A549 (cell line): Measurements from ENCODE around the gene SUSD3. TPM values are rescaled to one million over a fixed set of nuclear protein-coding genes. Genes with fewer than 3 reads are reported as not detected.

ENCODE experiments used
- ATAC-seq, 2 experiments: fragments of 200-7000 bp in 1 of 2; fragments of >200 bp in 1 of 2; cut with Nextera tagmentation in 1 of 2; cut with Tn5 transposase in 1 of 2; 3 replicates each; pipeline versions ENCODE4 v1.8.0 to v1.9.1; 2018 to 2020; ENCODE audit warnings: mild to moderate bottlenecking in 1 of 2, moderate library complexity in 1 of 2
- CTCF ChIA-PET: fragments of 300-600 bp; sonication (Branson Sonifier 250); formaldehyde crosslinking; extraction: SDS; loops from one replicate; lab custom pipeline; 2021; ENCODE audit warnings: antibody characterized with exemption, inconsistent platforms; lab: Yijun Ruan, JAX
- POLR2A ChIA-PET: fragments of 350-600 bp; formaldehyde crosslinking; extraction: SDS; loops from one replicate; lab custom pipeline; 2021; ENCODE audit warnings: antibody characterized with exemption, inconsistent platforms; lab: Yijun Ruan, JAX
- DNase-seq, 2 experiments: peaks; one replicate each; pipeline versions ENCODE4 v3.0.0 to v3.0.0-alpha.2; 2011 to 2016; ENCODE audit warnings: low read depth in 1 of 2, low spot score in 1 of 2
- FAIRE-seq: peaks from 2 replicates; lab custom pipeline; 2011; peaks lifted over from hg19 to GRCh38; lab: Jason Lieb, UNC
- H3K27ac ChIP-seq, 2 experiments: fragments of >200 bp; sonication (Bioruptor Twin); formaldehyde crosslinking; 3 replicates each; pipeline ENCODE4 v1.5.1; 2016 to 2017
- H3K4me1 ChIP-seq: fragments of >200 bp; sonication (Bioruptor Twin); formaldehyde crosslinking; 3 replicates; pipeline ENCODE4 v1.6.1; 2016
- H3K4me2 ChIP-seq: fragments of >200 bp; sonication (Bioruptor Twin); formaldehyde crosslinking; 3 replicates; pipeline ENCODE4 v1.6.1; 2016
- H3K4me3 ChIP-seq: fragments of >200 bp; sonication (Bioruptor Twin); formaldehyde crosslinking; 3 replicates; pipeline ENCODE4 v1.5.1; 2016
- H3K9me3 ChIP-seq: fragments of >200 bp; sonication (Bioruptor Twin); formaldehyde crosslinking; 3 replicates; pipeline ENCODE4 v1.6.1; 2016
- EHF ChIP-seq: fragments of 250-450 bp; sonication (Bioruptor Pico); IDR thresholded peaks from 2 replicates; pipeline ENCODE4 v1.5.0; 2020; ENCODE audit warnings: mild to moderate bottlenecking
- EHMT2 ChIP-seq: fragments of 200-600 bp; sonication (generic); IDR thresholded peaks from 2 replicates; pipeline ENCODE4 v1.6.1; 2016; ENCODE audit warnings: antibody characterized with exemption, low read depth, mild to moderate bottlenecking, moderate library complexity
- FOSL2 ChIP-seq, 2 experiments: fragments of 450-650 bp in 1 of 2; fragments of >200 bp in 1 of 2; sonication (Bioruptor Twin) in 1 of 2; formaldehyde crosslinking; IDR thresholded peaks; 2 replicates each; pipeline versions ENCODE4 v1.5.0 to v1.6.1; 2016 to 2020; ENCODE audit warnings: mild to moderate bottlenecking in 1 of 2, moderate library complexity in 1 of 2
- GATA3 ChIP-seq: IDR thresholded peaks from 2 replicates; pipeline ENCODE4 v1.6.1; 2012; ENCODE audit warnings: borderline replicate concordance
- HEYL ChIP-seq: fragments of 250-450 bp; sonication (Bioruptor Pico); IDR thresholded peaks from 2 replicates; pipeline ENCODE4 v1.8.0; 2021; ENCODE audit warnings: mild to moderate bottlenecking, moderate library complexity
- HMGXB4 ChIP-seq: fragments of 250-450 bp; sonication (Bioruptor Pico); IDR thresholded peaks from 2 replicates; pipeline ENCODE4 v1.5.0; 2021; ENCODE audit warnings: mild to moderate bottlenecking, moderate library complexity, borderline replicate concordance
- HOXA7 ChIP-seq: fragments of 250-450 bp; sonication (Bioruptor Pico); IDR thresholded peaks from 2 replicates; pipeline ENCODE4 v1.5.0; 2020; ENCODE audit warnings: mild to moderate bottlenecking, moderate library complexity
- HOXB5 ChIP-seq: fragments of 250-450 bp; sonication (Bioruptor Pico); IDR thresholded peaks from 2 replicates; pipeline ENCODE4 v1.5.0; 2020; ENCODE audit warnings: mild to moderate bottlenecking, moderate library complexity
- MAZ ChIP-seq: fragments of 150-350 bp; IDR thresholded peaks from 2 replicates; pipeline ENCODE4 v1.6.1; 2014; ENCODE audit warnings: antibody characterized with exemption, low read depth, low read length, borderline replicate concordance
- NFE2L2 ChIP-seq: fragments of 150-350 bp; conservative IDR thresholded peaks from 2 replicates; pipeline ENCODE4 v1.6.1; 2014; ENCODE audit warnings: low read length
- PBX3 ChIP-seq: IDR thresholded peaks from 2 replicates; pipeline ENCODE4 v1.6.1; 2012
- POLR2AphosphoS2 ChIP-seq: conservative IDR thresholded peaks from 2 replicates; pipeline ENCODE4 v1.6.1; 2012; ENCODE audit warnings: low read length, improper control_type of control experiment, inconsistent platforms
- RARB ChIP-seq: fragments of 250-450 bp; sonication (Bioruptor Pico); IDR thresholded peaks from 2 replicates; pipeline ENCODE4 v1.8.0; 2021; ENCODE audit warnings: mild to moderate bottlenecking, moderate library complexity
- RFX5 ChIP-seq: fragments of 450-650 bp; IDR thresholded peaks from 2 replicates; pipeline ENCODE4 v1.7.1; 2014; ENCODE audit warnings: antibody characterized with exemption, mild to moderate bottlenecking, moderate library complexity
- RNF2 ChIP-seq: fragments of 200-600 bp; sonication (generic); IDR thresholded peaks from 2 replicates; pipeline ENCODE4 v1.6.1; 2016; ENCODE audit warnings: low read depth, mild to moderate bottlenecking, antibody characterized with exemption, moderate library complexity, borderline replicate concordance
- TP53 ChIP-seq: fragments of 250-450 bp; sonication (Bioruptor Pico); IDR thresholded peaks from 2 replicates; pipeline ENCODE4 v1.5.0; 2021; ENCODE audit warnings: mild to moderate bottlenecking, moderate library complexity
- USF2 ChIP-seq: fragments of 450-650 bp; IDR thresholded peaks from 2 replicates; pipeline ENCODE4 v1.6.1; 2014; ENCODE audit warnings: antibody characterized with exemption
- ZFP36 ChIP-seq: fragments of 450-650 bp; IDR thresholded peaks from 2 replicates; pipeline ENCODE4 v1.6.1; 2014; ENCODE audit warnings: borderline replicate concordance; ENCODE audit not compliant: partially characterized antibody
- WGBS: methylation state at CpG from one replicate; pipeline ENCODE4 v1.1.6; 2017; ENCODE audit errors: missing lambda C conversion rate; 5-methylcytosine and 5-hydroxymethylcytosine counted together
- polyA plus RNA-seq, 4 experiments: library from polyadenylated mRNA; depleted of rRNA in 3 of 4; stranded (reverse); fragments of >200 nt; fragmentation: RNase III in 1 of 4; extraction: RNeasy Plus Mini Kit Qiagen cat#74134 plus additional on column Dnase treatment in 1 of 4; gene quantifications; 2 replicates in 3 of 4; 3 replicates in 1 of 4; pipeline ENCODE4 v1.2.3, GENCODE V29; 2011 to 2017
- TF ChIP-seq, protein P1 (sequence below): fragments of >200 bp; sonication (Bioruptor Twin); formaldehyde crosslinking; IDR thresholded peaks from 3 replicates; pipeline ENCODE4 v1.6.1; 2016
- TF ChIP-seq, protein P2 (sequence below): fragments of 250-450 bp; sonication (Bioruptor Pico); IDR thresholded peaks from 2 replicates; pipeline ENCODE4 v1.5.0; 2020; ENCODE audit warnings: low read depth, mild to moderate bottlenecking, moderate library complexity

SUSD3 gene
- polyA plus RNA-seq, 2 of the 4 experiments (the other 2 are of a cell fraction) = 0.27 to 0.34 TPM

DNA sequence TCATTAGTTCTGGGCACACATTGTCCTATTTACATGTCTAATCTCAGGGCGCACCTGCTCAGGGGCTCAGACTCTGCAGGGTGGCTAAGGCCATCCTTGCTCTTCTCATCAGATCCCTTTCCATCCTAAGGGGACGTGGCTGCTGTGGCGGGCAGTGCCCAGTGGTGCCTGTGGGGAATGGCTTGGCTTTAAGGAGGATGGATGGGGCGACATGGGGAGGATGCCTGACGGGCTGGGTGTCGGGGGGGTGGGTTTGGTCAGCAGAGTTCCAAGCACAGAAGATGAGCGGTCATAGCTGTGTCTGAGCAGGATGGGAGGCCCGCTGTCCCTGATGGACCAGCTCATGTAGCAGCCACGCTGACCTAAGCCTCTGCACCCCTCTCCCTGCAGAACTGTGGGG is 40.9 kb upstream of the SUSD3 start:
- Histone ChIP-seq H3K27ac (no peak overlapping the region), H3K9me3 (no peaks in the 10 kb centered on the region), H3K4me2 (no peak overlapping the region), H3K4me1 (no peaks in the 10 kb centered on the region), H3K4me3 (no peak overlapping the region)
- ChIA-PET POLR2A (no interaction called here), CTCF (interaction anchor here (0.6 to 2.0 kb wide), 4 partner anchors 12 to 91 kb away, joined by 4 to 6 read pairs (median 4); no protein-coding TSS in a partner anchor)
- no peak for DNase-seq
- WGBS = 79% methylated on average over 5 of the region's 9 CpGs
- TF ChIP-seq HMGXB4 (CRISPR knock-in tag) (no peak), ZFP36 (no peak), RARB (CRISPR knock-in tag) (no peak), TP53 (CRISPR knock-in tag) (no peak), FOSL2 (IDR thresholded peaks at IDR 0.05) (no peak), FOSL2 (CRISPR knock-in tag; IDR thresholded peaks at IDR 0.05) (no peak), RNF2 (no peak), RFX5 (no peak), HOXB5 (CRISPR knock-in tag) (no peak), HEYL (no peak), EHF (CRISPR knock-in tag) (no peak), PBX3 (no peak), EHMT2 (no peak), NFE2L2 (no peak), HOXA7 (no peak), POLR2AphosphoS2 (no peak), MAZ (no peak), GATA3 (no peak), USF2 (no peak)
- TF ChIP-seq, protein P1, sequence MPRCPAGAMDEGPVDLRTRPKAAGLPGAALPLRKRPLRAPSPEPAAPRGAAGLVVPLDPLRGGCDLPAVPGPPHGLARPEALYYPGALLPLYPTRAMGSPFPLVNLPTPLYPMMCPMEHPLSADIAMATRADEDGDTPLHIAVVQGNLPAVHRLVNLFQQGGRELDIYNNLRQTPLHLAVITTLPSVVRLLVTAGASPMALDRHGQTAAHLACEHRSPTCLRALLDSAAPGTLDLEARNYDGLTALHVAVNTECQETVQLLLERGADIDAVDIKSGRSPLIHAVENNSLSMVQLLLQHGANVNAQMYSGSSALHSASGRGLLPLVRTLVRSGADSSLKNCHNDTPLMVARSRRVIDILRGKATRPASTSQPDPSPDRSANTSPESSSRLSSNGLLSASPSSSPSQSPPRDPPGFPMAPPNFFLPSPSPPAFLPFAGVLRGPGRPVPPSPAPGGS = no peak
- TF ChIP-seq, protein P2, sequence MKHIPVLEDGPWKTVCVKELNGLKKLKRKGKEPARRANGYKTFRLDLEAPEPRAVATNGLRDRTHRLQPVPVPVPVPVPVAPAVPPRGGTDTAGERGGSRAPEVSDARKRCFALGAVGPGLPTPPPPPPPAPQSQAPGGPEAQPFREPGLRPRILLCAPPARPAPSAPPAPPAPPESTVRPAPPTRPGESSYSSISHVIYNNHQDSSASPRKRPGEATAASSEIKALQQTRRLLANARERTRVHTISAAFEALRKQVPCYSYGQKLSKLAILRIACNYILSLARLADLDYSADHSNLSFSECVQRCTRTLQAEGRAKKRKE (CRISPR knock-in tag) = no peak
- TF ChIP-seq, all 56 proteins: peak for 0
- ATAC-seq (no peak), FAIRE-seq (no peak)

GRCh38 chr9:93020151-93020550 is 38.4 kb upstream of the SUSD3 start:
- ATAC-seq = no peak

More at GRCh38 chr9:93020151-93020550, 38.4 kb upstream of the SUSD3 start:
- TF ChIP-seq, protein P1 = no peak
- no peak for TF ChIP-seq HEYL
- TF ChIP-seq RFX5 = no peak
- H3K4me2 ChIP-seq = no peak overlapping the region
- CTCF ChIA-PET = no interaction called here
- no peak for FAIRE-seq
- H3K4me1 ChIP-seq = no peaks in the 10 kb centered on the region
- no peaks in the 10 kb centered on the region for H3K9me3 ChIP-seq
- 80% methylated on average over 8 of the region's 11 CpGs for WGBS
- H3K4me3 ChIP-seq = no peak overlapping the region
- POLR2A ChIA-PET = no interaction called here
- H3K27ac ChIP-seq = no peak overlapping the region
- DNase-seq = no peak
